Stimulated activated CD4-positive, alpha-beta T cell treated with anti-CD3 and anti-CD28 coated beads, Interleukin-2, amount 100 ng/mL, for 48 hours (primary cell): ENCODE data around the gene FTL.

ENCODE experiments used
- DNase-seq, 2 donors: peaks; one replicate each; pipeline ENCODE4 v3.0.0-alpha.2; 2020

Gene FTL

DNA sequence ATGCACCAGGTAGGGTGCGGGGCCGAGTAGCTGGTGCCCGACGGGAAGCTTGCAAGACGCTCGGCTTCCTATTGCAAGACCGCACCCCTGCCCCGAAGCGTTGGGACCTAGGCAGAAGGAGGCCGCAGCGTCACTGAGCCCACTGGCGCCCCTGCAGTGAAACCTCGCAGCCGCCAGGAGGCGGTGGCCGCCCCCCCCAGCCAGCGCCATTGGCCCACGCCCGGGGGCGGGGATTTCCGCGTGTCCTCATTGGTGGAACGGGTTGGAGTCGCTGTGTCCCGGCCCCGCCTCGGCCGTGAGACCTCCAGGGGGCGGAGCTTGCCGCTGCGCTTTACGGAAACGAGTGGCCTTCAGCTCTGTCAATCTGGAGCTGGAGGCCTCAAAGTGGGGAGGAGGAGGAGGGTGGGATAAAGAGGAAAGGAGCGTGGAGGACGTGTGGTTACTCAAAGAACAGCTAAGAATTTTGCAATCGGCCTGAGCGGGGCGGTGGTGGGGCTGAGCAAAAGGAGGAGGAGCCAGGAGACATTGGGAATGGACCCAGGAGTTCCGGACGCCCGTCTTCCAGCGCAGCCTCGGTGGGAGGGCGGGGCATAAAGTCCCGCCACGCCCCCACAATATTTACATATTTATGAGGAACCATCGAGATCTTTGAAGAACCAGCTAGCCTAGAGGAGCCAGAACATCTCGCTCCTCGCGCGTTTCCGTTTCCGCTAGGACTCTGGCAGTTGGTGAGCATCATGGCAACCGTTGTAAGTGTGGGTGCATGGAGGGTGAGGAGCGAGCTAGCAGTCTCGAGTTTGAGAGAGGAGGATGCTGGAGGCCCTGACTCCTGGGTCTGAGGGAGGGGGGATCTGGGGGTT is 28.3 kb downstream of the FTL start, which contains the start of the genes GYS1 and RUVBL2:
GYS1 (minus strand) TSS at position 135 of the 860 bp plus-strand sequence. CDS start 197 bp downstream, outside the sequence.
RUVBL2 (plus strand) TSS at position 713 of the 860 bp plus-strand sequence; CDS start at position 738, 25 bp downstream.
- peak; percentile 99 for DNase-seq

- no peak for DNase-seq
Measured at GRCh38 chr19:48994035-48994386, 28.9 kb downstream of the FTL start.

DNA sequence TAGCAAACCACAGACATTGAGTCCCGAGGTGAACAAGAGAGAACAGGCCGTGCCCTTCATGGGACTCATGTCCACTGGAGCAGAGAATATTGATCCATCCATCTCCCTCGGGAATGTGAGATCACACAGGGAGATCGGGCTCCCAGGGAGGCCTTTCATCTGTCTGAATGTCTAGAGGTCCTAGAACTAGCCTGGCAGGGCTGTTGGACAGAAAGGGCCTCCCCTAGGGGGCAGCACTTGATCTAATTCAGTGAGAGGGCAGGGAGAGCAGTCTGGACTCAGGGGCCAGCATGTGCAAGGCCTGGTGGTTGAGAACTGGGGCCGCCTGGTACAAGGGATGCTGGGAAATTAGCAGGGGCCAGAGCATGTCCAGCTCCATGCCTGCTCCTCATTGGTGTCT is 32.9 kb downstream of the FTL start:
- DNase-seq, result peak; percentile 54 to 59

- DNase-seq, result peak; percentile 58 to 73
Measured at GRCh38 chr19:48999481-49000325, 34.6 kb downstream of the FTL start.

GRCh38 chr19:49004133-49004532 is 39.0 kb downstream of the FTL start:
- no peak for DNase-seq

GRCh38 chr19:49004964-49005614 is 40.0 kb downstream of the FTL start:
- DNase-seq, result no peak

GRCh38 chr19:49006905-49007304 is 41.8 kb downstream of the FTL start:
- no peak for DNase-seq

DNA sequence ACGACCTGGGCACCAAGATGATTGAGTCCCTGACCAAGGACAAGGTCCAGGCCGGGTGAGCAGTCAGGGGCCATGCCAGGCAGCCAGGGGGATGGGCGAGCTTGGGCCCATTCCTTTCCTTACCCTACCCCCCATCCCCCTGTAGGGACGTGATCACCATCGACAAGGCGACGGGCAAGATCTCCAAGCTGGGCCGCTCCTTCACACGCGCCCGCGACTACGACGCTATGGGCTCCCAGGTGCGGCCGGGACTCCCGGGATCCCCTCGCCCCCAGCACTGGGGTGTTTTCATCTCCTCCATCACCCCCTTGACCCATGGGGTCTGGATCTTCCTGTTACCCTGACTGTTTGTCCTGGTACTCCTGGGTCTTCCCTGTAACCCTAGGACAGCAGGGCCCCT is 44.7 kb downstream of the FTL start:
- DNase-seq, result no peak

DNA sequence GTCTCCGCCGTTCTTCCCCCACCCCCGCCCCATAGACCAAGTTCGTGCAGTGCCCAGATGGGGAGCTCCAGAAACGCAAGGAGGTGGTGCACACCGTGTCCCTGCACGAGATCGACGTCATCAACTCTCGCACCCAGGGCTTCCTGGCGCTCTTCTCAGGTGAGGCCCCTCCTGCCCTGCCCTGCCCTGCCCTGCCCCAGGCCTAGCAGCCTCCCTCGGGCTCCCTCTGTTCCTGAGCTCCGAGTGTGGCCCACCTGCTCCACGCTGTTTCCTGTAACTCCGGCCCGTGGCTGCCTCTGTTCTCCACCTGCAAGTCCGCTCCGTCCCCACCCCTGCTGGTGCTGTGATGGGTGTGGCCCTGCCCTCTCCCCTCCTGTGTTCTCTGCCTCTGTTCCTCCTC is 45.3 kb downstream of the FTL start:
- no peak for DNase-seq

- DNase-seq, result no peak
Measured at GRCh38 chr19:49011194-49011593, 46.1 kb downstream of the FTL start.

DNA sequence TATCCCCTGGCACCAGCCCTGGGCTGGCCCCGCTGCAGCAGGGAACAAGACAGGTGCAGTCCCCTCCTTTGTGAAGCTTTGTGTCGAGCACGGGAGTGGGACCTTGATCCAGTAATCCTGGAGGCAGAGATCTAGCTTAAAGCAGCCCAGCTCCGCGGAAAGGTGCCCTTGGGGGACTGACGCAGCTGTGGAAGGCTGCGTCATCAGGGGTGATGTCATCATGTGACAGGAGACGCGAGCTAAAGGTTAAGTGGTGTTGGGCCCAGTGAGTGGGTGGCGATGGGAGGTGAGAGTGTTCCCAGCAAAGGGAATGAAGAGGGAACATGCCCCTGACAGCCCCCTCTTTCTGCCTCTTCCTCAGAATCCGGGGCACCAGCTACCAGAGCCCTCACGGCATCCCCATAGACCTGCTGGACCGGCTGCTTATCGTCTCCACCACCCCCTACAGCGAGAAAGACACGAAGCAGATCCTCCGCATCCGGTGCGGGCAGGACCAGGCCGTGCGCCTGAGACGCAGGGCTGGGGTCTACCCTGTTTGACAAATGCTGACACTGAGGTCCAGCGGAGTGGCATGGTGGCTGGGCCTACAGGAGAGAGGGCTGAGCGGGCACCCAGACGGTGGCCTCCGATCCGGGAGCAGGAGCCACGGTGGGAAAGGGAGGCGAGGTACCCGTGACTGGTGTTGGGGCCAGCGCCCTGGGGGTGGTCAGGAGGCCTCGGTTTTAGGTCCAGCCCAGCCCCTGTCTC is 49.2 kb downstream of the FTL start:
- DNase-seq, result no peak

DNA sequence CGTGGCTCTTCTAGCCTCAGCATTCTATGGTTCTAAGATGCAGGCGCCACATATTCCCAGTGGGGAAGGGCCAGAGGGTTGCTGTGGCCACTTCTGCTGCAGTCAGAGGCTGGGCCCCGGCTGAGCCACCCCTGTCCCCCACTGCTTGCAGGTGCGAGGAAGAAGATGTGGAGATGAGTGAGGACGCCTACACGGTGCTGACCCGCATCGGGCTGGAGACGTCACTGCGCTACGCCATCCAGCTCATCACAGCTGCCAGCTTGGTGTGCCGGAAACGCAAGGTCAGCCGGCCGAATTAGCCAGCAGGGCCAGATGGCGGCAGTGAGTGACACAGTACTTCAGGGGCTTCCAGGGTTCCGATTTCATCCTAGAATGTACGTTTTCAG is 49.8 kb downstream of the FTL start:
- DNase-seq, result no peak

GRCh38 chr19:49016067-49016839 is 51.1 kb downstream of the FTL start:
- no peak for DNase-seq
